GM03348 (cell line): Measurements from ENCODE around the gene HARS1.
"Not testable (repeated sequence)": the region's sequence is repeated elsewhere in the genome, so short reads cannot be mapped to it uniquely, and the experiment has no call there.

Source experiments
- DNase-seq: peaks from one replicate; pipeline ENCODE4 v3.0.0; 2012; ENCODE audit warnings: low spot score

HARS1 gene

DNA sequence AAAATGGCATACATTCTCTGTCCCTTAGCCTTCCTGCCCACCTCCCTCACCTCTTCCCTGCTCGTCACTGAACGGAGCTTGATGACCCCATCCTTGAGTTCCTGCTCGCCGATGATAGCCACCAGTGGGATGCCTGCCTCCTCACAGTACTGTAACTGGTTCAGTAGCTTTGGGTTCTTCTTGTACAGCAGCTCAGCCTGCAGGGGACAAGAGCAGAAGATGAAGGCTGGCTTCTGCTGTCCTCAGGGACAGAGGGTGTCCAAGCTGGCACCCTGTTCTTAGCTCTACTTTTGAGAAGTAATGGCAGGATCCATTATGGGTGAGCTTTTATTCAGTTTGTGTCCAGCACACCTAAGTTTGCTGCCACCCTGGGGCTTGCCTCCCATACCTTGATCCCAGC is 16.5 kb downstream of the HARS1 start:
- DNase-seq = no peak

- no peak for DNase-seq
Observed at GRCh38 chr5:140674211-140674610, 17.0 kb downstream of the HARS1 start.

DNA sequence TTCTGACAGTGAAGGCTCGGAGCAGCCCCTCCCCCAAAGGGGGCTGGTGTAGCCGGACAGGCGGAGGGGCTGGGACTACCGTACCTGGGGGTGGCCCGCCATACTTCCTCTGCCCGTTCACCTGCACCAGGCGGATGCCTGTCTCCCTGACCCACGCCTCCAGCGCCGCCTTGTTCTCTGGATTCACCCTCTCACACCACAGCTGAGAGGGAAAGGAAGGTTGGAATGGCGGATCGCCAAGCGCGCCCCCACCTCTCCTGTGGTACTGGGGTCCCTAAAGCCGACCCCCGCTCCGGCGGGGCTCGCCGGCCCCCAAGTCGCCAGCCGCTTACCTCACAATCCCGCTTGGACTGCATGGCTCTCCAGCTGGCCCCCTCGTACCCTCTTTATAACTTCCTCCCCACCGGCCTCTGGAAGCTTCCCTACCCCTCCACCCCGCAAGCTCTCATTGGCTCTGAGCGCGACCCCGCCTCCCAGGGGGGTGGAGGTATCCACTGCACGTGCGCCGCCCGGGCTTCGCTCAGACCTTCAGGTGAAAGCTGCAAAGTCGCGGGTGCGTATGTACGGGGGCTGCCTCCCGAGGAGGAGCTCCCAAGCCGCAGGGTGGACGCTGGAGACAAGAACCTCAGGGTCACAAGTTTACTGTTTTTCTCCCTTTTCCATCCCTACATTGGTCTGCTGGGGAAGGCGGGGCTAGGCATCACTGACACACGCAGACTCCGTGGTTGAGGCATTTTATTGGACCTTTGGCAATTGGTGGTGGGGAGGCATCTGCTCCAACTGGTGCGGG is 17.8 kb downstream of the HARS1 start, which contains the start of gene DND1:
DND1 (minus strand) TSS at position 390 of the 790 bp plus-strand sequence; CDS start at position 356, 34 bp downstream.
- DNase-seq = no peak

- no peak for DNase-seq
Observed at GRCh38 chr5:140672455-140673186, 18.5 kb downstream of the HARS1 start.

DNA sequence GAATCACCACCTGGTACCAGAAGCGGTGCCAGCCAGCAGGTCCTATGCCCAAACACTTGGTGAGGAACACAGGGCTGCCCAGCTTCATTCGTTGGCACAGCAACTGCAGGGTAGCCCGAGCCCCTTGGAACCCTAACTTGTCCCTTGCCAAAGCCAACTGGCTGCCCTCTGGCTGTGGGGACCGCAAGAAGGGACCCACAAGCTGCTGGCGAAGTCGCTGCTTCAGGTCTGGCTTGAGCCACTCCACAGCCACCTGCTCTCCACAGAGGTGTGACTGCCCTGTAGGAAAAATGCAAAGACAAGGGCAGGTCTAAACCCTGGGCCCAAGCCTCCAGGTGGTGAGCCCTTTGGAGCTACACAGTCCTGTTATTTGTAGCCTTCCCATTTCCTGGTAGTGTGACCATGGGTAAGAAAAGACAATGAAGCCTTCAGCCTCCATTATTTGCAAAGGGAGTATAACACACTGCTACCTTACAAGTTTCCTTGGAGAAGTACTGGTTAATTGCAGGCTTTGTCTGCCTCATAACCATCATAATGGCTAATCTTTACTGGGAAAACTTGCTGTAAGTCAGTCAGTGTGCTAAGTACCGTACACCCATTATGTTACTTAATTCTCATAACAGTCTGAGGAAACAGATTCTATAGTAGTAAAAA is 19.6 kb downstream of the HARS1 start:
- no peak for DNase-seq

DNA sequence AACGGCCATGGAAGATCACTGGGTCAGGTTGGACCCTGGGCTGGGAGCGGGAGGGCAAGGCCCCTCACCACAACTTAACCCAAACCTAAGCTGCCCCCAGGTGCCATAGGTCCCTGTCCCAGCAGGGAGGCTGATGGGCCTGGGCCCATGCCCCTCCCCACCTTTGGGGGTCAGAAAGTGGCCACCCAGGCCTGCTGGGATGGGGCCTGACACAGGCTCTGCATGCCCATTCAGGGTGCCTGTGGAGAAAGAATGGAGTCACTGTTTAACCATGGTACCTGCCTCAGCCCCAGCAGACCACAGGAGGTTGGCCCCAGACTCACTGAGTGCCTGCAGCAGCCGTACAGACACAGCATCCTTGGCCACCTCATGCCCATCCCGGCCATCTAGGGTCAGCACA is 20.1 kb downstream of the HARS1 start:
- DNase-seq = not testable (repeated sequence)

GRCh38 chr5:140664359-140665119 is 26.6 kb downstream of the HARS1 start, which contains the start of gene WDR55:
WDR55 (plus strand) TSS chr5:140664904; CDS start chr5:140664913, 9 bp downstream.
- peak; percentile 97 for DNase-seq

GRCh38 chr5:140664030-140664358 is 27.2 kb downstream of the HARS1 start:
- DNase-seq = no peak

DNA sequence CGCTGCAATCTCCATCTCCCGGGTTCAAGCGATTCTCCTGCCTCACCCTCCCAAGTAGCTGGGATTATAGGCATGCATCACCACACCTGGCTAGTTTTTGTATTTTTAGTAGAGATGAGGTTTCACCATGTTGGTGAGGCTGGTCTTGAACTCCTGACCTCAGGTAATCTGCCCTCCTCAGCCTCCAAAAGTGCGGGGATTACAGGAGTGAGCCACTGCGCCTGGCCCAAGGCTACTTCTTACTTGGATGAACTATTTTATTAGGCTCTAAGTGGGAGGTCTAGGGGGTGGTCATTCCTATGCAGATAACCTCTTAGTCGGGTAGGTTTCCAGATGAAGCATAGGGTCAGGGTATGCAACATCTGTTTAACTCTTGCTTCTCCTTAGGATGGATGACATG is 30.8 kb downstream of the HARS1 start:
- DNase-seq = not testable (repeated sequence)

DNA sequence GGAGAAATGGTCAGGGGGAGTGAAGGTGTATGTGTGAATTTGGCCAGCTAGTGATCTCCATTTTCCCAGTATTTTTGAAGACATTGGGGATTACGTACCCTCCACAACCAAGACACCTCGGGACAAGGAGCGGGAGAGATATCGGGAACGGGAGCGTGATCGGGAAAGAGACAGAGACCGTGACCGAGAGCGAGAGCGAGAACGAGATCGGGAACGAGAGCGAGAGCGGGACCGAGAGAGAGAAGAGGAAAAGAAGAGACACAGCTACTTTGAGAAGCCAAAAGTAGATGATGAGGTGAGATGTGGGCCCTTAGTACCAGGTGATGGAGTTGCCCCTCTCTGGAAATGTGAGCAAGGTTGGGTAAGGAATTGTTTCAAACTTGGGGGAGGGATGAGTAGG is 32.3 kb downstream of the HARS1 start:
- no peak for DNase-seq

DNA sequence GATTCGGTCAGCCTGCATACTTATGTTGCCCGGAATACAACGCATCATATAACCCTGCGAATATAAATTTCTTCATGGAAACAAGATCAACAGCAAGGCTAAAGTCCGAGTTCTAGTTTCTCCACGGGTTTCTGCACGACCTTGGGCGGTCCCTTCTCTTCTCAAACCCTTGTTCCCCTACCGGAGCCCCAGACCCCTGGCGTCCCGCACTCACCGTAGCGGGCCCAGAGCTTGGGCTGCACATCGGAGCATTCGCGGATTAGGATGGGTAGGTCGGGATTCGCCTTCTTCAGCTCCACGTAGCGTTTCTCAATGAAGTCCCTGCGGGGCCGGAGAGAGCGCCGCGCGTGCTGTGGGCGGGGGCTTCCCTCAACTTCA is 44.1 kb downstream of the HARS1 start:
- peak; percentile 20 for DNase-seq

GRCh38 chr5:140642718-140643117 is 48.5 kb downstream of the HARS1 start:
- DNase-seq = peak; percentile 50

DNA sequence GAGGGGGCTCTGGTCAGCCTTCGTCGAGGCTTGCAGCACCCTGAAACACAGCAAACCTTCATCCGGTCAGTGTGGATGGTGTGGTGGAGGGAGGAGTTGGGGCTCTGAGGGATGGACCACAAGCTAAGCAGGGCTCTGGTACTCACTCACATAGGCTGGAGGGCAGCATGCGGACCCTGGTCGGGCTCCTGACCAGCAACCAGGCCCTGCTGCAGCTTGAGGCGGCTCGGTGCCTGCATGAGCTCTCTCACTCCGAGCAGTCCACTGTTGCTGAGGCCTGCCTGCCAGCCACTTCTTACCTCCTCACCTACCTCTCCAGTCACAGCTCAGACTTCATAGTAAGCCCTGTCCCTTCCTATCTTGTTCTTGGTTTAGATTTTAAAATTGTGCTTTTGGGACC is 49.5 kb downstream of the HARS1 start:
- no peak for DNase-seq

- DNase-seq = peak; percentile 100
Observed at GRCh38 chr5:140639148-140639981, 51.8 kb downstream of the HARS1 start, which contains the start of gene TMCO6. TMCO6 (plus strand) TSS chr5:140639451; CDS start chr5:140639528, 77 bp downstream.

- DNase-seq = not testable (repeated sequence)
Observed at GRCh38 chr5:140638898-140639147, 52.3 kb downstream of the HARS1 start.

GRCh38 chr5:140637371-140638100 is 53.6 kb downstream of the HARS1 start:
- DNase-seq = no peak

DNA sequence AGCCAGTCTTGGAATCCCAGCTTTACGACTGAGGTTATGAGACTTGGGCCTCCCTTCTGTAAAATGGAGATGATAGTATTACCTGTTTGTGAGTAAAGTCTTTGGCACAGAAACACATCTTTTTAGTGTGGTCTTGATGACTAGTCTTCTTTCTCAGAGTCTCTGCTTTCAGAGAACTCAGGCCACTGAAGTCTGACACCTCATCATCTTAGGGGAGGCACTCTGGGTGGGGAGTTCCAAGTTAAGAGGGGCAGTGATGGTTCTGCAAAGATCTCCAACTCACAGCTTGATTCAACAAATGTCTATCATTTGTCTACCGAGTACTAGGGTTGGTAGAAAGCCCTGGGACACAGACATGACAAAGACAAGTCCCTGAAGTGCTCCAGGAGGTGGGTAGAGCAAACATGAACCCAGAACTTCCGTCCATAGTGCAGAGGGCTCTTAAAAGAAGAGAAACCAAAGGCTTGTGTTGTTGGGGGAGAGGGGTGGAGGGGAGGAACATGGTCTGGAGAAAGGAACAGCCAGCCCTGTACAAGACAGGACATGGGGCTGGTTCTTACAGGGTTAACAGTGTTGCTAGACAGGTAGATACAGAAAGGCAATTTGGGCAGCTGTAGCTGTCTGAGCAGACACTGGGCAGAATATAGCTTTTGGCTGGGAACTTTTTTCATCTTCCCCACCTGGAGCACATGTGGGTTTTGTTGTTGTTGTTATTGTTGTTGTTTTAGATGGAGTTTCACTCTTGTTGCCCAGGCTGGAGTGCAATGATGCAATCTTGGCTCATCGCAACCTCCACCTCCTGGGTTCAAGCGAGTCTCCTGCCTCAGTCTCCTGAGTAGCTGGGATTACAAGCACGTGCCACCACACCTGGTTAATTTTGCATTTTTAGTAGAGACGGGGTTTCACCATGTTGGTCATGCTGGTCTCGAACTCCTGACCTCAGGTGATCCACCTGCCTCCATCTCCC is 55.6 kb downstream of the HARS1 start:
- no peak for DNase-seq

GRCh38 chr5:140634103-140634502 is 57.1 kb downstream of the HARS1 start:
- no peak for DNase-seq

DNA sequence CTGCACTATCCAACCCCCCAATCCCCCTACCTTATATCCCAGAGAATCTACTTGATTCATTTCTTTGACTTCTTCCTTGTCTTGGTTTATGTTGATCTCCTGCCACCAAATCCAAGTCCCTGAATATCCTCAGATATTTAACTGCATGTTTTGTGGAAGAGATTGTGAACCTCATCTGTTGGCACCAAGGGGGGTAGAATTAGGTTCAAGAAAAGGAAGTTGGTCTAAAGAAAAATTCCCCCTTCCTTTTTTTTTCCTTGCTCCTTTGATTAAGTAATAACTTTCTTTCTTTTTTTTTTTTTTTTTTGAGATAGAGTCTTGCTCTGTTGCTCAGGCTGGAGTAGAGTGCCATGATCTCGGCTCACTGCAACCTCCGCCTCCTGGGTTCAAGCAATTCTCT is 57.7 kb downstream of the HARS1 start:
- no peak for DNase-seq
